Liver (tissue), 9 donors: ENCODE measurements around the gene SWI5. TPM values are rescaled to one million over a fixed set of nuclear protein-coding genes. Genes with fewer than 3 reads are reported as not detected.

Experiments
- DNase-seq: peaks from one replicate; pipeline ENCODE4 v3.0.0-alpha.2; 2017; ENCODE audit warnings: low spot score
- H3K27ac ChIP-seq, 2 donors: one replicate each; pipeline ENCODE4 v1.7.0; 2013; ENCODE audit warnings: inconsistent platforms in 2 of 2, low read length in 2 of 2, control low read depth in 1 of 2, low read depth in 1 of 2, mild to moderate bottlenecking in 1 of 2
- H3K27me3 ChIP-seq, 4 donors: one replicate each; pipeline versions ENCODE4 v1.6.1 to v1.7.0; 2013; ENCODE audit warnings: low read length in 3 of 4, inconsistent platforms in 1 of 4, mild to moderate bottlenecking in 1 of 4, moderate library complexity in 1 of 4; ENCODE audit not compliant: control insufficient read depth in 4 of 4, insufficient read depth in 4 of 4
- H3K36me3 ChIP-seq, 4 donors: one replicate each; pipeline versions ENCODE4 v1.6.1 to v1.7.0; 2013; ENCODE audit warnings: low read length in 3 of 4, mild to moderate bottlenecking in 3 of 4, low read depth in 1 of 4, moderate library complexity in 1 of 4; ENCODE audit not compliant: control insufficient read depth in 4 of 4, insufficient read depth in 3 of 4
- H3K4me1 ChIP-seq, 4 donors: one replicate each; pipeline versions ENCODE4 v1.6.1 to v1.7.0; 2013; ENCODE audit warnings: low read length in 3 of 4, mild to moderate bottlenecking in 3 of 4, moderate library complexity in 1 of 4; ENCODE audit not compliant: control insufficient read depth in 4 of 4, insufficient read depth in 4 of 4
- H3K4me3 ChIP-seq, 3 donors: one replicate each; pipeline versions ENCODE4 v1.6.1 to v1.7.0; 2013; ENCODE audit warnings: low read length in 3 of 3, control low read depth in 1 of 3, low read depth in 1 of 3, mild to moderate bottlenecking in 1 of 3
- H3K9ac ChIP-seq, 2 donors: one replicate each; pipeline ENCODE4 v1.7.0; 2013; ENCODE audit warnings: low read length in 2 of 2, mild to moderate bottlenecking in 2 of 2, moderate library complexity in 2 of 2, control low read depth in 1 of 2, low read depth in 1 of 2
- H3K9me3 ChIP-seq, 4 donors: one replicate each; pipeline versions ENCODE4 v1.6.1 to v1.7.0; 2013; ENCODE audit warnings: low read length in 3 of 4; ENCODE audit not compliant: control insufficient read depth in 4 of 4
- ATF3 ChIP-seq: IDR thresholded peaks from 2 replicates; pipeline ENCODE4 v1.6.1; 2016; ENCODE audit warnings: antibody characterized with exemption
- EGR1 ChIP-seq, 2 donors: IDR thresholded peaks; 2 replicates each; pipeline ENCODE4 v1.6.1; 2016 to 2018; ENCODE audit warnings: antibody characterized with exemption in 2 of 2, low read depth in 2 of 2
- FOXA1 ChIP-seq: IDR thresholded peaks from 2 replicates; pipeline ENCODE4 v1.6.1; 2016; ENCODE audit warnings: antibody characterized with exemption
- FOXA2 ChIP-seq: IDR thresholded peaks from 2 replicates; pipeline ENCODE4 v1.6.1; 2016; ENCODE audit warnings: antibody characterized with exemption
- GABPA ChIP-seq, 2 donors: IDR thresholded peaks in 1 of 2; conservative IDR thresholded peaks in 1 of 2; 2 replicates each; pipeline ENCODE4 v1.6.1; 2016; ENCODE audit warnings: antibody characterized with exemption in 2 of 2, mild to moderate bottlenecking in 1 of 2, moderate library complexity in 1 of 2
- HNF4A ChIP-seq, 2 donors: conservative IDR thresholded peaks; 2 replicates each; pipeline ENCODE4 v1.6.1; 2016; ENCODE audit warnings: antibody characterized with exemption in 2 of 2, mild to moderate bottlenecking in 2 of 2
- HNF4G ChIP-seq: IDR thresholded peaks from 2 replicates; pipeline ENCODE4 v1.6.1; 2016; ENCODE audit warnings: antibody characterized with exemption
- MAX ChIP-seq: IDR thresholded peaks from 2 replicates; pipeline ENCODE4 v1.6.1; 2016; ENCODE audit warnings: antibody characterized with exemption
- NR2F2 ChIP-seq: IDR thresholded peaks from 2 replicates; pipeline ENCODE4 v1.6.1; 2016; ENCODE audit warnings: antibody characterized with exemption
- RAD21 ChIP-seq, 2 donors: IDR thresholded peaks; 2 replicates each; pipeline ENCODE4 v1.6.1; 2016; ENCODE audit warnings: antibody characterized with exemption in 2 of 2, mild to moderate bottlenecking in 2 of 2
- RXRA ChIP-seq, 2 donors: IDR thresholded peaks; 2 replicates each; pipeline ENCODE4 v1.6.1; 2017 to 2018; ENCODE audit warnings: antibody characterized with exemption in 2 of 2, mild to moderate bottlenecking in 1 of 2
- SP1 ChIP-seq: IDR thresholded peaks from 2 replicates; pipeline ENCODE4 v1.6.1; 2018; ENCODE audit warnings: antibody characterized with exemption, mild to moderate bottlenecking
- TAF1 ChIP-seq: conservative IDR thresholded peaks from 2 replicates; pipeline ENCODE4 v1.6.1; 2016; ENCODE audit warnings: antibody characterized with exemption, mild to moderate bottlenecking
- YY1 ChIP-seq: IDR thresholded peaks from 2 replicates; pipeline ENCODE4 v1.6.1; 2016; ENCODE audit warnings: antibody characterized with exemption, mild to moderate bottlenecking
- ZBTB33 ChIP-seq: IDR thresholded peaks from 2 replicates; pipeline ENCODE4 v1.6.1; 2016; ENCODE audit warnings: antibody characterized with exemption
- WGBS: extraction: QIAGEN DNeasy Blood & Tissue Kit; methylation state at CpG from one replicate; pipeline ENCODE4 v1.1.7; 2013; 5-methylcytosine and 5-hydroxymethylcytosine counted together
- polyA plus RNA-seq, 2 donors: library from polyadenylated mRNA; stranded (reverse) in 1 of 2; unstranded in 1 of 2; fragments of 200-250 nt in 1 of 2; fragments of >200 nt in 1 of 2; fragmentation: Nextera tagmentation in 1 of 2; extraction: Ambion mirVana in 1 of 2; gene quantifications; one replicate each; pipeline versions ENCODE4 v1.2.1 to v1.2.3, GENCODE V29; 2013 to 2015
- total RNA-seq, 2 donors: library from RNA; depleted of rRNA; stranded (reverse); fragments of >200 nt; gene quantifications; one replicate each; pipeline ENCODE4 v1.2.3, GENCODE V29; 2014
- donor health status: healthy.
- donor health status: healthy.
- donor health status: healthy.
- donor health status: healthy.
- donor health status: healthy.

The SWI5 gene
- total and polyA plus RNA-seq, 4 donors: 10.7 to 34.0 (median 16.2) TPM

GRCh38 chr9:128304136-128304970 is 28.3 kb downstream of the SWI5 start:
- H3K9ac ChIP-seq: no peak overlapping the region
- H3K4me3 ChIP-seq: no peak overlapping the region
- H3K4me1 ChIP-seq: no peaks in the 10 kb centered on the region
- TF ChIP-seq ZBTB33 (no peak), YY1 (no peak), SP1 (no peak), RAD21 (IDR thresholded peaks at IDR 0.05) (no peak), FOXA2 (no peak), MAX (no peak), ATF3 (no peak), TAF1 (no peak), GABPA (IDR thresholded peaks at IDR 0.05 in 1 of 2, conservative IDR thresholded peaks at IDR 0.05 in 1 of 2) (no peak), FOXA1 (no peak), EGR1 (IDR thresholded peaks at IDR 0.05; ENCODE audit: low read depth in 2 of 2) (no peak), NR2F2 (no peak), HNF4A (conservative IDR thresholded peaks at IDR 0.05) (no peak)
- 89% methylated on average over 9 of the region's 9 CpGs for WGBS
- H3K36me3 ChIP-seq: peaks cover 3 to 6% (median 4%) of the 10 kb centered on the region in 4 donors
- no peak for DNase-seq
- no peak overlapping the region for H3K27ac ChIP-seq
- H3K27me3 ChIP-seq: no peaks in the 10 kb centered on the region
- no peaks in the 10 kb centered on the region for H3K9me3 ChIP-seq

- H3K4me1 ChIP-seq: peaks cover 0 to 3% (median 2%) of the 10 kb centered on the region in 4 donors
- H3K27ac ChIP-seq: no peak overlapping the region
- no peak overlapping the region for H3K9ac ChIP-seq
- no peak for DNase-seq
- peaks cover 4 to 9% (median 7%) of the 10 kb centered on the region in 4 donors for H3K36me3 ChIP-seq
- WGBS: 80% methylated on average over 5 of the region's 5 CpGs
- no peaks in the 10 kb centered on the region for H3K9me3 ChIP-seq
- no peak overlapping the region for H3K4me3 ChIP-seq
- TF ChIP-seq FOXA2 (no peak), FOXA1 (no peak), RAD21 (IDR thresholded peaks at IDR 0.05) (no peak), MAX (no peak), HNF4G (no peak), ATF3 (no peak), EGR1 (IDR thresholded peaks at IDR 0.05; ENCODE audit: low read depth in 2 of 2) (no peak), NR2F2 (no peak), YY1 (no peak)
- no peaks in the 10 kb centered on the region for H3K27me3 ChIP-seq
Measured at GRCh38 chr9:128304971-128305288, 28.9 kb downstream of the SWI5 start.

GRCh38 chr9:128309551-128309950 is 33.5 kb downstream of the SWI5 start:
- no peak overlapping the region for H3K4me3 ChIP-seq
- DNase-seq: no peak
- no peaks in the 10 kb centered on the region for H3K9me3 ChIP-seq
- H3K9ac ChIP-seq: no peak overlapping the region
- 98% methylated on average over 16 of the region's 16 CpGs for WGBS
- no peaks in the 10 kb centered on the region for H3K27me3 ChIP-seq
- H3K36me3 ChIP-seq: peaks cover 4 to 22% (median 7%) of the 10 kb centered on the region in 4 donors
- peaks cover 8 to 19% (median 14%) of the 10 kb centered on the region in 4 donors for H3K4me1 ChIP-seq
- H3K27ac ChIP-seq: no peak overlapping the region
- TF ChIP-seq EGR1 (IDR thresholded peaks at IDR 0.05; ENCODE audit: low read depth in 2 of 2) (no peak), SP1 (no peak), RXRA (IDR thresholded peaks at IDR 0.05) (no peak), TAF1 (no peak), HNF4A (conservative IDR thresholded peaks at IDR 0.05) (no peak), ZBTB33 (no peak)
